Transverse colon (tissue), 4 donors: ENCODE measurements around the gene CACNA1G.

Source experiments
- CTCF ChIP-seq, 5 experiments: fragments of 200-600 bp in 3 of 5; fragments of 450-650 bp in 2 of 5; sonication (generic) in 3 of 5; IDR thresholded peaks; 1 replicate in 2 of 5; 2 replicates in 3 of 5; pipeline ENCODE4 v1.5.1; 2016 to 2017; ENCODE audit warnings: antibody characterized with exemption in 5 of 5, inconsistent platforms in 3 of 5, mild to moderate bottlenecking in 2 of 5, moderate library complexity in 1 of 5
- EP300 ChIP-seq: sonication (generic); formaldehyde crosslinking; IDR thresholded peaks from one replicate; pipeline ENCODE4 v1.6.1; 2017; ENCODE audit warnings: antibody characterized with exemption, low read depth
- POLR2A ChIP-seq: fragments of 450-650 bp; IDR thresholded peaks from one replicate; pipeline ENCODE4 v1.6.1; 2016; ENCODE audit warnings: antibody characterized with exemption, mild to moderate bottlenecking, moderate library complexity
- POLR2AphosphoS5 ChIP-seq, 3 donors: sonication (generic); formaldehyde crosslinking; IDR thresholded peaks; one replicate each; pipeline ENCODE4 v1.6.1; 2016; ENCODE audit warnings: antibody characterized with exemption in 3 of 3

GRCh38 chr17:50524838-50525237 is 35.7 kb upstream of the CACNA1G start:
- TF ChIP-seq CTCF (IDR thresholded peaks at IDR 0.05) (no peak), POLR2A (no peak), EP300 (no peak), POLR2AphosphoS5 (IDR thresholded peaks at IDR 0.05) (no peak)
